Natural killer cell (primary cell): Measurements from ENCODE around the gene TMEM114. TPM values are rescaled to one million over a fixed set of nuclear protein-coding genes. Genes with fewer than 3 reads are reported as not detected.

Source experiments
- ATAC-seq, 3 donors: fragments of 150-1000 bp in 2 of 3; fragments of 200-7000 bp in 1 of 3; cut with Tn5 transposase; 1 replicate in 1 of 3; 2 replicates in 2 of 3; pipeline ENCODE4 v1.10.0; 2021; ENCODE audit warnings: mild to moderate bottlenecking in 2 of 3, moderate library complexity in 2 of 3
- DNase-seq, 2 donors: peaks; one replicate each; pipeline versions ENCODE4 v3.0.0 to v3.0.0-alpha.2; 2013 to 2021; ENCODE audit warnings: mixed read lengths in 1 of 2
- H3K27ac ChIP-seq: one replicate; pipeline ENCODE4 v1.5.1; 2013; ENCODE audit warnings: mild to moderate bottlenecking, low read length
- H3K27me3 ChIP-seq: one replicate; pipeline ENCODE4 v1.6.1; 2013; ENCODE audit warnings: low read length; ENCODE audit not compliant: control insufficient read depth, insufficient read depth
- H3K36me3 ChIP-seq: one replicate; pipeline ENCODE4 v1.6.1; 2013; ENCODE audit warnings: low read length; ENCODE audit not compliant: control insufficient read depth, insufficient read depth
- H3K4me1 ChIP-seq: one replicate; pipeline ENCODE4 v1.6.1; 2013; ENCODE audit warnings: low read length; ENCODE audit not compliant: control insufficient read depth, insufficient read depth
- H3K4me3 ChIP-seq: one replicate; pipeline ENCODE4 v1.5.1; 2013; ENCODE audit warnings: low read length
- H3K9me3 ChIP-seq: one replicate; pipeline ENCODE4 v1.6.1; 2013; ENCODE audit warnings: low read length; ENCODE audit not compliant: control insufficient read depth, insufficient read depth
- H3K27ac Mint-ChIP-seq, 2 donors: one replicate each; pipeline ENCODE4 v1.8.0; 2022; ENCODE audit warnings: mild to moderate bottlenecking in 2 of 2, mixed read lengths in 2 of 2, moderate library complexity in 1 of 2
- H3K27me3 Mint-ChIP-seq, 2 donors: one replicate each; pipeline ENCODE4 v1.8.0; 2022; ENCODE audit warnings: low read depth in 2 of 2, mixed read lengths in 2 of 2
- H3K36me3 Mint-ChIP-seq: one replicate; pipeline ENCODE4 v1.8.0; 2022; ENCODE audit warnings: mixed read lengths
- H3K4me1 Mint-ChIP-seq, 2 donors: one replicate each; pipeline ENCODE4 v1.8.0; 2022; ENCODE audit warnings: mixed read lengths in 2 of 2
- H3K4me3 Mint-ChIP-seq: one replicate; pipeline ENCODE4 v1.8.0; 2022; ENCODE audit warnings: mild to moderate bottlenecking, moderate library complexity, mixed read lengths
- H3K9me3 Mint-ChIP-seq, 2 donors: one replicate each; pipeline ENCODE4 v1.8.0; 2022; ENCODE audit warnings: mixed read lengths in 2 of 2
- CTCF ChIP-seq: fragments of 200-600 bp; IDR thresholded peaks from one replicate; pipeline ENCODE4 v1.8.0; 2022; ENCODE audit warnings: antibody characterized with exemption
- WGBS: methylation state at CpG from one replicate; pipeline ENCODE4 v1.1.7; 2013; ENCODE audit warnings: missing lambda C conversion rate; ENCODE audit not compliant: insufficient coverage; 5-methylcytosine and 5-hydroxymethylcytosine counted together
- intact Hi-C: fragments of 100-400 bp; cut with micrococcal nuclease; formaldehyde crosslinking; loops from one replicate; pipeline ENCODE4 v1.14.2; 2022
- total RNA-seq, 4 donors: library from RNA; stranded (reverse); fragments of 120-200 nt in 1 of 4; gene quantifications; one replicate each; pipeline versions ENCODE4 v1.2.3 to v1.2.4, GENCODE V29; 2013 to 2022

Gene TMEM114
- total RNA-seq, 3 donors from 2014 or later (not counting 1 experiment from before 2014, with no cell fraction given): not detected

GRCh38 chr16:8548166-8548565, 42.1 kb downstream of the TMEM114 start:
- Mint-ChIP-seq H3K4me1 (no peaks in the 10 kb centered on the region), H3K36me3 (no peaks in the 10 kb centered on the region), H3K27me3 (peaks cover 18 to 35% of the 10 kb centered on the region in 2 donors), H3K9me3 (no peaks in the 10 kb centered on the region), H3K27ac (no peak overlapping the region), H3K4me3 (no peak overlapping the region)
- 86% methylated on average over 3 of the region's 3 CpGs for WGBS
- intact Hi-C loops: no loop called here
- TF ChIP-seq CTCF: no peak
- ATAC-seq (no peak), DNase-seq (no peak)
- Histone ChIP-seq H3K4me3 (no peak overlapping the region), H3K4me1 (no peaks in the 10 kb centered on the region), H3K36me3 (no peaks in the 10 kb centered on the region), H3K27ac (no peak overlapping the region), H3K9me3 (no peaks in the 10 kb centered on the region), H3K27me3 (no peaks in the 10 kb centered on the region)

DNA sequence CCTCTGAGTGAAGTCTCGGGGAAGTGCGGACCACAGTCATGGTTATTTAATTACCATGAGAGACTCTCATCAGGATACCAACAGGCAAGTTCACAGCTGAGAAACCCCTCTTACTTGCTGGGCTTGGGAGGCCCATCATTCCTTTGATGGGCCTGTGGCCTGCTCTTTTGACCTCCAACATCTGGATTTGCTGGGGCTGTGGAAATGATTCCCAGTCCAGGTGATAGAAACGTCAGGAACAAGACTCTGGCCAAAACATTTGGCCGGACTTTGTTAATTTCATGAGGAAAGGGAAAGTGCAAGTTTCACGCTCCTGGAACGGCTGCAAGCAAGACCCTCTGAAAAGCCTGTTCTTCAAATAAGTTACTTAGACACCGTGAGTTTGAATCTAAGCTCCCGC, 42.5 kb downstream of the TMEM114 start:
- intact Hi-C loops: no loop called here
- Histone ChIP-seq H3K9me3 (no peaks in the 10 kb centered on the region), H3K27me3 (no peaks in the 10 kb centered on the region), H3K4me3 (no peak overlapping the region), H3K4me1 (no peaks in the 10 kb centered on the region), H3K36me3 (no peaks in the 10 kb centered on the region), H3K27ac (no peak overlapping the region)
- Mint-ChIP-seq H3K4me1 (no peaks in the 10 kb centered on the region), H3K27me3 (peaks cover 15 to 35% of the 10 kb centered on the region in 2 donors), H3K36me3 (no peaks in the 10 kb centered on the region), H3K27ac (no peak overlapping the region), H3K4me3 (no peak overlapping the region), H3K9me3 (no peaks in the 10 kb centered on the region)
- WGBS: 86% methylated on average over 8 of the region's 8 CpGs
- TF ChIP-seq CTCF: no peak
- no peak for ATAC-seq
- no peak for DNase-seq

DNA sequence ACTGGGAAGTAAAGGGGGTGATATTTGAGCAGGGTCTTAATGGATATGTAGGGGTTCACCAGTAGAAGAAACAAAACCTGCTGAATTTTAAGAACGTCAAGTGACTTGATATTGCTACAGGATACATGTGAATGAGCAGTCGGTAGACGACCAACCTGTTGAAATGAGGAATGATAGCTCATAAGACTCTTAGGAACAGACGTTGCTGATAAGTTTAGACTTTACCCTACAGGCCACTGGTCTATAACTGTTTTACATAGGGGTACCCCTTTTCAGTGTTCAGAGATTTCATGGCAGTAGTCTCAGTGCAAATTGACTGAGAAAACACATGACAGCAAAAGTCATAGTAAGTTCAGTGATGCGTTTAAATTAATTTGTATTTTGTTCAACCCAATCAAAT, 45.9 kb downstream of the TMEM114 start:
- H3K27me3 Mint-ChIP-seq: peaks cover 19 to 35% of the 10 kb centered on the region in 2 donors
- Histone ChIP-seq H3K27ac (no peak overlapping the region), H3K9me3 (no peaks in the 10 kb centered on the region), H3K27me3 (no peaks in the 10 kb centered on the region), H3K4me1 (no peaks in the 10 kb centered on the region), H3K36me3 (no peaks in the 10 kb centered on the region), H3K4me3 (no peak overlapping the region)
- no peak overlapping the region for H3K4me3 Mint-ChIP-seq
- DNase-seq (no peak), ATAC-seq (no peak)
- WGBS: 74% methylated on average over 4 of the region's 5 CpGs
- H3K9me3 Mint-ChIP-seq: no peaks in the 10 kb centered on the region
- no peak overlapping the region for H3K27ac Mint-ChIP-seq
- TF ChIP-seq CTCF: no peak
- intact Hi-C loops: no loop called here
- H3K36me3 Mint-ChIP-seq: no peaks in the 10 kb centered on the region
- H3K4me1 Mint-ChIP-seq: no peaks in the 10 kb centered on the region

GRCh38 chr16:8543258-8543657, 47.1 kb downstream of the TMEM114 start:
- Mint-ChIP-seq H3K4me3 (no peak overlapping the region), H3K9me3 (no peaks in the 10 kb centered on the region), H3K4me1 (no peaks in the 10 kb centered on the region), H3K36me3 (no peaks in the 10 kb centered on the region), H3K27ac (no peak overlapping the region), H3K27me3 (peaks cover 14 to 35% of the 10 kb centered on the region in 2 donors)
- Histone ChIP-seq H3K9me3 (no peaks in the 10 kb centered on the region), H3K4me1 (no peaks in the 10 kb centered on the region), H3K36me3 (no peaks in the 10 kb centered on the region), H3K4me3 (no peak overlapping the region), H3K27ac (no peak overlapping the region), H3K27me3 (no peaks in the 10 kb centered on the region)
- intact Hi-C loops: no loop called here
- 53% methylated on average over 3 of the region's 3 CpGs for WGBS
- ATAC-seq: no peak
- no peak for DNase-seq
- no peak for TF ChIP-seq CTCF
